UCSD-AML1 (cell line): ENCODE measurements around the gene WTAP.
"Not testable (repeated sequence)": the region's sequence is repeated elsewhere in the genome, so short reads cannot be mapped to it uniquely, and the experiment has no call there.

Experiments
- DNase-seq: peaks from one replicate; lab custom pipeline; 2025; ENCODE audit not compliant: unreplicated experiment; lab: John Stamatoyannopoulos, UW

The WTAP gene

DNA sequence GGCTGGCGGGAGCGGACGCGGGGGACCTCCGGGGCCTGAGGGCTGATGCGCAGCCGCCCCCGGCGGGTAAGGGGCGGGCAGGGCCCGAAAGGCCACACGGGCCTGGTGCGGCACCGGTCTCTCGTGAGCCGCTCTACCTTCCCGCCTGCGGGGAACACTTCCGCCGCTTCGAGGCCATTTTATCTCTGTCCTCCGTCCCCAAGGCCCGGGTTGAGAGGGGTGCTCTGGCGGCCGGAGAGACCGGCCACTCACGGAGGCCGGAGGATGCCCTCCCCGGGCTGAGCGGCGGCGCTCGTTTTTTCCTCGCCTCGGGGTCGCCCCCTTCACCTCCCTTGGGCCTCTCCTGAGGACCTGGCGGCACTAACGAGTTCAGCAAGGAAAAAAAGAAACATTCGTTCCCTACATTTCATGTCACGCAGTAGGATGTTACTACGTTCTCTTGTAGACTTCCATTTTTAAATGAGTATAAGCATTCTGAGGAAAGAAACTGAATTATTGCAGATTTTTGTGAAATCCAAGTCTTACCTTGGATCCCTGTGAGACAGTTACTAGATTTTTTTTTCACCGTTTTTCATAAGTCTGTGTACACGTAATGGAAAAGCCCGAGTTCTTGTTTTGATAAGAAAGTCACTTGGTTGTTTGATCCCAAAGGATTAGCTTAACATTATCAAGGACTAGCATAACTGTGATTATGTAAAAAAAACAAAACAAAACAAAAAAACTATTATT lies 575 bp downstream of the WTAP start:
- peak; percentile 73 for DNase-seq

DNA sequence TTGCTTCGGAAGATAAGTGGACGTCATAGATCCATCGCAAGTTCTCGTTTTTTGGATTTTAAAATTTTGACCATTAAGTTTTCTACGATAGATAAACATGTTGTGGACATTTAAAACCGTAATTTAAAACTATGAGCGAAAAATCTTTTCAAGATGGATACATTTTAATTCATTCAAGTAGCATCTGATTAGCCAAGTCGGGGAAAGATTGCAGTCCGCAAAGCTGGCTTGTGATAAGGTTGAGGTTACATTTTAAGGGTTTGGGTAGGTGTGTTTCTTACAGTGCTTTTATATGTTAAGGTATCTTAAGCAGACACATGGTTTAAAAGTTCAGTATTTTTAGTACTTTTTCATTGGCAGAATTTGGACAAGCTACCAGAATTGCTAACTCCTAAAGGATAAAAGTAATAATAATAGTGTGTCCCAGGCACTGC lies 1.2 kb downstream of the WTAP start:
- no peak for DNase-seq

DNA sequence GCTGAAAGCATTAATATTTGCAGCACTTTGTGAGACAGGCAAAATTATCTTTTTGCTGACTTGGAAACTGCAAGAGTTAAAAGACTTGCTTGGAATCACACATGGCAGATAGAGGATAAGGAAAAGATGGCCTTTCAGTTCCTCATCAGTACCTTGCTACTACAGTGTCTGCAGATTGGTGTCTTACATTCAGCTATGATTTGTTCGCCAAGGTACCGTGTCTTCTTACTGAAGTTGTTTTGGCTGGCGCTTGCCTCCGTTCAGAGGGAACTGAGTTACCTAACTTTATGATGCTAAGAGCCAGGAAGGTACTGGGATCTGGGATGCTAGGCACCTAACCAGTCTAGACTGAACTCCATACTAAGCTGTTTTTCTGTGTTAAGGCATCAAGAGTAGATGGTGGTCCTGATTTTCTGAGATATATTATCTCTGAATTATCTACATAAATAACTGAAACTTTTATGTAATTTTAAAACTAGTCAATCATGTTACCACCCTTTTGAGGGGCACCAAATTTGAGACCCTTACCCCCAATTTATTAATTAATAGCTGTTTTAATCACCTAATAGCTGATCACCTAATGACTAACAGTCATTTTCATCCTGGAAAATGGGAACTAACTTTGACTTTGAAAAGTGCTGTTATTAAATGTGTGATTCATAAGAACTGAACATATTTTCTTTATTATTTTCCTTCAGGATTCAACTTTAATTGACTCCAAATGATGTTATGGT lies 2.5 kb downstream of the WTAP start:
- no peak for DNase-seq

DNA sequence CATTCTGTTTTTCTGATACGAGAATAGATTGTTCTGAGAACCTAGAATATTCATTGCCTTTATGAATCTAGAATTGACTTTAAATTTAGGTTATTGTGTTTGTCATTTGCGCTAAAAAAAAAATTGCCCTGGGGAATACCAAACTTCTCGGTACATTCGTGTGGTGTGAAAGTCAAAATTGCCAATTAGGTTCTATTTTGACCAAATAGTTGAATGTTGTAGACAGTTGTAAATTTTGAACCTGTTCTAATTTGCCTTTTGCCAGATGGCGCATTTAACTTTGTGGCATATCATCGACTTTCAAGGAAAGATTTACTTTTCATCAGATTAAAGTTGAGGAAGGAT lies 3.0 kb downstream of the WTAP start:
- DNase-seq, result no peak

DNA sequence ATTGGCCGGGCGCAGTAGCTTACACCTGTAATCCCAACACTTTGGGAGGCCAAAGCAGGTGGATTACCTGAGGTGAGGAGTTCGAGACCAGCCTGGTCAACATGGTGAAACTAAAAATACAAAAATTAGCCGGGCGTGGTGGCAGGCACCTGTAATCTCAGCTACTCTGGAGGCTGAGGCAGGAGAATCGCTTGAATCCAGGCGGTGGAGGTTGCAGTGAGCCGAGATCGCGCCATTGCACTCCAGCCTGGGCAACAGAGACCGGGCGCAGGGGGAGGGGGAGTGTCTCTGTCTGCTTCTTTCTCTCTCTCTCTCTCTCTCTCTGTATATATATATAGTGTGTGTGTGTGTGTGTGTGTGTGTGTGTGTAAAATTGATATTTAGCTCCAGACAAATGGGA lies 5.2 kb downstream of the WTAP start:
- DNase-seq, result not testable (repeated sequence)

- DNase-seq, result not testable (repeated sequence)
These were observed 6.1 kb downstream of the WTAP start for GRCh38 chr6:159733395-159733794.

- DNase-seq, result no peak
These were observed 9.6 kb downstream of the WTAP start for GRCh38 chr6:159736908-159737307.

GRCh38 chr6:159739341-159739740 lies 12.0 kb downstream of the WTAP start:
- DNase-seq, result no peak

GRCh38 chr6:159742165-159742564 lies 14.9 kb downstream of the WTAP start:
- DNase-seq, result no peak

DNA sequence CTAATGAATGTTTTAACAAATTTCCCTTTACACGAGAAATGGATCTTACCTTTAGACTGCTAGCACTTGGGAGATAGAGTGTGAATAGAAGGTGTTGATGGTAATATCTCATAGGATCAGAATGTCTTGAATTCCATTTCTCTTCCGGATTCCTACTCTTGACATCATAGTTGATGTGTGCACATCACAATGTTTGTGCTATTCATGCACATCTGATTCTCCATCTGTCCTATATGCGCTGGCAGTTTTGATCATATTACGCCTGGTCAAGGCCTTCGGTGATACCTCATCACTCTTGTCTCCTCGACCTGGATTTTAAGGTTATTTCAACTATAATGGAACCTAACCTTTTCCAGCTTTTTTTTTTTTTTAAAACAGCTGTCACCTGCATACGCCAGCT lies 17.8 kb downstream of the WTAP start:
- DNase-seq, result no peak

GRCh38 chr6:159746759-159747158 lies 19.5 kb downstream of the WTAP start:
- DNase-seq, result no peak

DNA sequence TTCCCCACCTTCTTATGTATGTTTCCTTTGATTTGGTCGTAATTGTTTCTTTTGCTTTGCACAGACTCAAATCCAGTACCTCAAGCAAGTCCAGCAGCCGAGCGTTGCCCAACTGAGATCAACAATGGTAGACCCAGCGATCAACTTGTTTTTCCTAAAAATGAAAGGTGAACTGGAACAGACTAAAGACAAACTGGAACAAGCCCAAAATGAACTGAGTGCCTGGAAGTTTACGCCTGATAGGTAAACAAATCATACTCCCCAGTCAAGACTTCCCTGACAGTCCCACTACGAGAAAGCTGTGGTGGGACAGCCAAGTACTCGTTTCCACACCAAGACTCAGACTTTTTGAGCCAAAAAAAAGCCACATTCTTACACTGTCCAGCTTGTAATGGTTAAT lies 20.8 kb downstream of the WTAP start:
- DNase-seq, result not testable (repeated sequence)

- no peak for DNase-seq
These were observed 24.1 kb downstream of the WTAP start for GRCh38 chr6:159751448-159751847.

- no peak for DNase-seq
These were observed 26.0 kb downstream of the WTAP start for GRCh38 chr6:159753081-159753872.

DNA sequence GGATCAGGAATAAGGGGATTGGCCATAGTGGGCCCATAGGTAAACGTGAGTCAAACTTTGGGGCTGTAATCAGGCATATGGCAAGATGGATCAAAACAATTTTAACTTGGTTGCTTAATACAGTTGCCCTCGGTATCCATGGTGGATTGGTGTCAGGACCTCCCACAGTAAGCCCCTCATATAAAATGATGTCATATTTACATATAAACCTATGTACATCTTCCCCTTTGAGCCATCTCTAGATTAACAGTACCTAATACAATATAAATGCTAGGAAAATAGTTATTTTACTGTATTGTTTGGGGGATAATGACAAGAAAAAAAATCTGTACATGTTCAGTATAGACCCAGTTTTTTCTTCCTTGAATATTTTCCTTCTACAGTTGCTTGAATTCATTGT lies 27.1 kb downstream of the WTAP start:
- no peak for DNase-seq

DNA sequence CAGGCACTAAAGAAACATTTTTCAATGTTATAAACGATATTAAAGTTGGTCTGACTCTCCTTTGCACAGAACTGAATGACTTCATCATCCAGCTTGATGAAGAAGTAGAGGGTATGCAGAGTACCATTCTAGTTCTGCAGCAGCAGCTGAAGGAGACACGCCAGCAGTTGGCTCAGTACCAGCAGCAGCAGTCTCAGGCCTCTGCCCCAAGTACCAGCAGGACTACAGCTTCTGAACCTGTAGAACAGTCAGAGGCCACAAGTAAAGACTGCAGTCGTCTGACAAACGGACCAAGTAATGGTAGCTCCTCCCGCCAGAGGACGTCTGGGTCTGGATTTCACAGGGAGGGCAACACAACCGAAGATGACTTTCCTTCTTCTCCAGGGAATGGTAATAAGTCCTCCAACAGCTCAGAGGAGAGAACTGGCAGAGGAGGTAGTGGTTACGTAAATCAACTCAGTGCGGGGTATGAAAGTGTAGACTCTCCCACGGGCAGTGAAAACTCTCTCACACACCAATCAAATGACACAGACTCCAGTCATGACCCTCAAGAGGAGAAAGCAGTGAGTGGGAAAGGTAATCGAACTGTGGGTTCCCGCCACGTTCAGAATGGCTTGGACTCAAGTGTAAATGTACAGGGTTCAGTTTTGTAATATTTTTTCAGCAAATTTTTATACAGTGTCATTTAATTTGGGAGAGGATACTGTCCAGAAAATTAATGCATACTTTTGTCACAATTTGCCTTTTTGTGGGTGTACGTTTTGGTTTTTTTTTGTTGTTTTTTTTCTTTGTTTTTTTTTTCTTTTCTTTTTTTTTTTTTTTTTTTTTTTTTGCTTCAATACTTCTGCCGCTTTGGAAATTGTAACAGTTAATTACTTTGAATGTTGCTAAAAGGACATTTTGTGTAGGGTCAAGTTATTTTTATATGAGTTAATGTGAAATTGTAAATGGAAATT lies 27.9 kb downstream of the WTAP start:
- DNase-seq, result no peak

DNA sequence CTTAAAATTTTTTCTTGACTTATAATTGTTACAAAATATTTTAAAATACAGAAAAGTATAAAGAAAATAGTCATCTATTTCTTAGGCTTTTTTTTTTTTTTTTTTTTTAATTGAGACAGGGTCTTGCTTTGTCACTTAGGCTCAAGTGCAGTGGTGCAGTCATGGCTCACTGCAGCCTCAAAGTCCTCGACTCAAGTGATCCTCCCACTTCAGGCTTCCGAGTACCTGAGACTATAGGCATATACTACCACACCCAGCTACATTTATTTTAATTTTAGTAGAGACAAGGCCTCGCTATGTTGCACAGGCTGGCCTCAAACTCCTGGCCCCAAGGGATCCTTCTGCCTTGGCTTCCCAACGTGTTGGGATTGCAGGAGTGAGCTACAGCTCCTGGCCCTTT lies 29.2 kb downstream of the WTAP start:
- DNase-seq, result no peak

- DNase-seq, result no peak
These were observed 31.0 kb downstream of the WTAP start for GRCh38 chr6:159758031-159759001.

- DNase-seq, result no peak
These were observed 32.3 kb downstream of the WTAP start for GRCh38 chr6:159759645-159760044.

DNA sequence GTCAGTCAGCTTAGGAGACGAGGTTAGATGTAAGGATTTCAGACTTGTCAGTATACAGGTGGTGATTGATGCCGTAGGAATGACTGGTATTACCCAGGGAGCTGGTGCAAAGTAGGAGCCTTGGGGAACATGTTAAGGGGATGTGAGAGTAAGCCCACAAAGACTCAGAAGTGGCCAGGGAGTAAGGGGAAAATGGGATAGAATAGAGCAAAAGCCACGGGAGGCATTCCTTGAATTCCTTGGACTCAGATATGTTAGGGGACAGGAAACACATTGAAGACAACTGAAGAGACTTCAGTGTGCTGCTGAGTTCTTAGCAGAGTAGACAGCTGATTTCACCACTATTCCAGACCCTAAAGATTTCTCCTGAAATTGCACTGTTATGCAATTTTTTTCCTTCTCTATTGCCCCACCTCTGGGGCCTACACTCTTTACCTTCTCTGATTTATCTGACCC lies 33.3 kb downstream of the WTAP start:
- DNase-seq, result no peak
